GM12801 (cell line): ENCODE data around the gene TJP2.

ENCODE experiments used
- CTCF ChIP-seq: IDR thresholded peaks from one replicate; pipeline ENCODE4 v1.5.1; 2011; ENCODE audit warnings: control low read depth; ENCODE audit not compliant: insufficient read length; ENCODE audit errors: extremely low read depth

Gene TJP2

DNA sequence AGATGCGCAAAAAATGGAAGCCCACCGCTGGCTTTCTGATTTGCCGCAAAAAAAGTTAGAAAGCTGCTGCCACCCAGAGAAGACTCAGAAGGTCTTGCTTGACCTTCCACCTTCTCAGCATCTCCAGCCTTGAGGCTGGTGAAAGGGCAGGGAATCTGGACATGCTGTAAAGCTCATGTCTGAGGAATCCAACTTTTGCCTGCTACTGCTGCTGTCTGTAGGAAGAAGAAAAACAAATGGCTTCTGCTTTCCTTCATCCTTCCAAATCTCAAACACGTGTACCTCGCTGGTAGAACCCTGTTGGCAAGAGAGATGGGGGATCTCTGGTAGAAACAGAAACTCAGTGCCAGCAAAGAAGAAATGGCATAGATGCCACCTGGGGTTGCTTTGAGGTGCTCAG is 10.2 kb downstream of the TJP2 start:
- TF ChIP-seq CTCF, result no peak

GRCh38 chr9:69186841-69187611 is 12.9 kb downstream of the TJP2 start:
- no peak for TF ChIP-seq CTCF

DNA sequence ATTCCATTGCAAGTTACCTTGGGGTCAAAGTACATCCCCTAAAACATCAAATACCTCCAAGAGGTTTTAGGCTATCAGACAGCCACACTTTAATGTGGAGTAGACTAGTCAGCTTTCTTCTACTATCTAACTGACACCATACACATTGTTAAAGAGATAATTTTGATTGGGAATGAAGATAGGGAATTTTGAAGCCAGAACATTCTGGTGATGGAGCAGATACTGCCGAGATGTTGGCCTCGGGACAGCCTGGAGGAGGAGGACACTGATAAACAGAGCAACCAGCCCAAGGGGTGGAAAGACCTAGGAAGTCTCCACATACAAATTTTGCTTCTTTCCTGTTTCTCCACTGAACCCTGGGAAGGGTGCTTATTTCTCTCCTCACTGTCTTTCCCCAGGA is 14.9 kb downstream of the TJP2 start:
- TF ChIP-seq CTCF, result no peak

GRCh38 chr9:69190086-69190862 is 16.2 kb downstream of the TJP2 start:
- no peak for TF ChIP-seq CTCF

DNA sequence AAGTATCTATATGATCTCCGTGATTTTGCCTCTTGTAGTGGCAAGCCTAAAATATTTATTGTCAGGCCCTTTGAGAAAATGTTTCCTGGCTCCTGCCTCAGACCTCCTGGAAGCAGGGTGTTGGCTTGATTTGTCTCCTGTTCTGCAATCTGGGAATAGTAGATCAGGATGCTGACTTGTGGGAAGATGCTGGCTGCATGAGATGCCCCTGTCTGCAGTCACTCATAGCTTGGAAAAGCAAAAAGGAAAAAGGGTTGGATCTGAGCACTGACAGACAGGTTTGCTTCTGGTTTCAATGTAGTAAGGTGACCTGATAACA is 16.7 kb downstream of the TJP2 start:
- no peak for TF ChIP-seq CTCF

GRCh38 chr9:69191231-69191630 is 17.2 kb downstream of the TJP2 start:
- TF ChIP-seq CTCF, result no peak

GRCh38 chr9:69192214-69192613 is 18.1 kb downstream of the TJP2 start:
- TF ChIP-seq CTCF, result no peak
